OCI-LY1 (cell line): Measurements from ENCODE around the gene EIF4EBP3.

Experiments
- H2AFZ ChIP-seq: fragments of 200-600 bp; sonication (generic), shearing (Covaris generic); 2 replicates; pipeline ENCODE4 v1.6.0; 2014; ENCODE audit warnings: antibody characterized with exemption, mild to moderate bottlenecking, low read length
- H3F3A ChIP-seq: fragments of 200-600 bp; sonication (generic), shearing (Covaris generic); 2 replicates; pipeline ENCODE4 v1.6.0; 2014; ENCODE audit warnings: mild to moderate bottlenecking, antibody characterized with exemption, low read length, moderate library complexity; ENCODE audit not compliant: insufficient read depth
- H3K27ac ChIP-seq: fragments of 200-600 bp; sonication (generic); 2 replicates; pipeline ENCODE4 v1.5.1; 2014; ENCODE audit warnings: low read length, mixed run types, mild to moderate bottlenecking, low read depth; ENCODE audit not compliant: poor library complexity, severe bottlenecking
- H3K27me3 ChIP-seq: fragments of 200-600 bp; sonication (generic); 2 replicates; pipeline ENCODE4 v1.6.0; 2014; ENCODE audit warnings: antibody characterized with exemption, mild to moderate bottlenecking, low read length, moderate library complexity; ENCODE audit not compliant: insufficient read depth
- H3K36me3 ChIP-seq: fragments of 200-600 bp; sonication (generic); 2 replicates; pipeline ENCODE4 v1.6.1; 2014; ENCODE audit warnings: mild to moderate bottlenecking, antibody characterized with exemption, low read length, moderate library complexity, mixed read lengths; ENCODE audit not compliant: insufficient read depth
- H3K4me1 ChIP-seq: fragments of 200-600 bp; sonication (generic); 2 replicates; pipeline ENCODE4 v1.5.1; 2014; ENCODE audit warnings: mild to moderate bottlenecking, low read length, moderate library complexity; ENCODE audit not compliant: insufficient read depth, severe bottlenecking
- H3K4me2 ChIP-seq: fragments of 200-600 bp; sonication (generic), shearing (Covaris generic); 2 replicates; pipeline ENCODE4 v1.6.1; 2014; ENCODE audit warnings: low read length
- H3K4me3 ChIP-seq: fragments of 200-600 bp; sonication (generic); 2 replicates; pipeline ENCODE4 v1.5.1; 2014; ENCODE audit warnings: low read length, low read depth, mild to moderate bottlenecking, mixed read lengths; ENCODE audit not compliant: poor library complexity, severe bottlenecking
- H3K79me2 ChIP-seq: fragments of 200-600 bp; shearing (Covaris generic); 2 replicates; pipeline ENCODE4 v1.6.1; 2016; ENCODE audit warnings: mixed run types, low read length, mixed read lengths; ENCODE audit not compliant: insufficient read depth
- H3K9ac ChIP-seq: fragments of 200-600 bp; sonication (generic), shearing (Covaris generic); 2 replicates; pipeline ENCODE4 v1.6.1; 2014; ENCODE audit warnings: mild to moderate bottlenecking, low read length, mixed read lengths
- H3K9me2 ChIP-seq: fragments of 200-600 bp; sonication (generic), shearing (Covaris generic); 2 replicates; pipeline ENCODE4 v1.6.1; 2014; ENCODE audit warnings: low read depth, mild to moderate bottlenecking, low read length, mixed read lengths
- H3K9me3 ChIP-seq: fragments of 200-600 bp; shearing (Covaris generic); 2 replicates; pipeline ENCODE4 v1.6.1; 2014; ENCODE audit warnings: low read length, mixed read lengths
- H4K20me1 ChIP-seq: fragments of 200-600 bp; sonication (generic), shearing (Covaris generic); 2 replicates; pipeline ENCODE4 v1.6.0; 2016; ENCODE audit warnings: mild to moderate bottlenecking, low read length; ENCODE audit not compliant: insufficient read depth
- EZH2 ChIP-seq: fragments of 200-600 bp; sonication (generic), shearing (Covaris generic); IDR thresholded peaks from 2 replicates; pipeline ENCODE4 v1.8.0; 2017; ENCODE audit warnings: borderline replicate concordance, mixed run types, mild to moderate bottlenecking, antibody characterized with exemption, low read length, moderate library complexity, mixed read lengths
- TF ChIP-seq, protein P1 (sequence below): fragments of 200-600 bp; sonication (generic), shearing (Covaris generic); IDR thresholded peaks from 2 replicates; pipeline ENCODE4 v1.5.1; 2017; ENCODE audit warnings: mild to moderate bottlenecking, antibody characterized with exemption, low read length, moderate library complexity, mixed read lengths

The EIF4EBP3 gene

DNA sequence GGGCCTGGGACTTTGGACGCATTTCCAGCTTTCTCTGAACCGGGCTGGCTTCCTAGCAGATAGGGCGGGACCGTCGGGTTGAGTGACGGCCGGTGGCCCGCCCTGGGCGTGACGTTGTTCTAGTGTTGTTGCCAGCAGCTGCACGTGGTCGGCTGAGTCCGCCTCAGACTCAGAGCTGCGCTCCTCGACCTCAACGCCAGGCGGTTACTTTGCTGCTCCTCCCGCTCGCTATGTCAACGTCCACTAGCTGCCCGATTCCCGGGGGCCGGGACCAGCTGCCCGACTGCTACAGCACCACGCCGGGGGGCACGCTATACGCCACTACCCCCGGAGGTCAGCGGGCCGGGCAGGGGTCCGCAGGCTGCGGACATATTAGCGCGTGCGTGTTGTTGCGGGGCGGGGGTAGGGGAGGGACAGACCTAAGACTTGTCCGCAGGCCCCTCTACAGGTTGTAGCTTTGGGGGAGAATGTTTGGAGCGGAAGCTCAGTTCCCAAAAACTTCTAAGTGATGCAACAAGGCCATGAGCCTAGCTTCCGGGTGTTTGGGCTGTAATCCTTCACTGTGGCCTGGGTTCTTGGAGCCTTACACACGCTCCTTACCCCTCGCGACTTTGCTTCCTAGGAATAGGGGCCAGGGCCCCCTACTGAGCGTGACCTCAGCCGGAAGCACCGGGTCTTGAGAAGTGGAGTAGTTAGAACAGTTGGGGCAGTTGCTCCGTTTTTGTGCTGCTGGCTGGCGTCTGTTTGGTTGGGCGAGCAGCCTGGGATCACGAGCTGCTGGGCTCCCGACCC lies at the start of gene EIF4EBP3:
TSS of gene EIF4EBP3 (plus strand) at position 155 of the 792 bp plus-strand sequence. CDS start at position 231, 76 bp downstream.
- Histone ChIP-seq H3F3A (no peaks in the 10 kb centered on the region), H2AFZ (no peak within 1 kb of the TSS), H3K9ac (peak within 1 kb of the TSS; percentile 66), H4K20me1 (no peaks in the 10 kb centered on the region), H3K4me1 (peaks cover 24% of the 10 kb centered on the region), H3K79me2 (no peaks in the 10 kb centered on the region), H3K27ac (peak within 1 kb of the TSS; percentile 71), H3K9me3 (no peaks in the 10 kb centered on the region), H3K4me2 (peak within 1 kb of the TSS; percentile 81), H3K4me3 (peak within 1 kb of the TSS; percentile 61), H3K9me2 (no peaks in the 10 kb centered on the region), H3K27me3 (no peaks in the 10 kb centered on the region), H3K36me3 (peaks cover 58% of the 10 kb centered on the region)
- no peak for TF ChIP-seq EZH2
- TF ChIP-seq, protein P1, sequence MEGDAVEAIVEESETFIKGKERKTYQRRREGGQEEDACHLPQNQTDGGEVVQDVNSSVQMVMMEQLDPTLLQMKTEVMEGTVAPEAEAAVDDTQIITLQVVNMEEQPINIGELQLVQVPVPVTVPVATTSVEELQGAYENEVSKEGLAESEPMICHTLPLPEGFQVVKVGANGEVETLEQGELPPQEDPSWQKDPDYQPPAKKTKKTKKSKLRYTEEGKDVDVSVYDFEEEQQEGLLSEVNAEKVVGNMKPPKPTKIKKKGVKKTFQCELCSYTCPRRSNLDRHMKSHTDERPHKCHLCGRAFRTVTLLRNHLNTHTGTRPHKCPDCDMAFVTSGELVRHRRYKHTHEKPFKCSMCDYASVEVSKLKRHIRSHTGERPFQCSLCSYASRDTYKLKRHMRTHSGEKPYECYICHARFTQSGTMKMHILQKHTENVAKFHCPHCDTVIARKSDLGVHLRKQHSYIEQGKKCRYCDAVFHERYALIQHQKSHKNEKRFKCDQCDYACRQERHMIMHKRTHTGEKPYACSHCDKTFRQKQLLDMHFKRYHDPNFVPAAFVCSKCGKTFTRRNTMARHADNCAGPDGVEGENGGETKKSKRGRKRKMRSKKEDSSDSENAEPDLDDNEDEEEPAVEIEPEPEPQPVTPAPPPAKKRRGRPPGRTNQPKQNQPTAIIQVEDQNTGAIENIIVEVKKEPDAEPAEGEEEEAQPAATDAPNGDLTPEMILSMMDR = peak; percentile 39; the same call in 1 of the 2 replicates

DNA sequence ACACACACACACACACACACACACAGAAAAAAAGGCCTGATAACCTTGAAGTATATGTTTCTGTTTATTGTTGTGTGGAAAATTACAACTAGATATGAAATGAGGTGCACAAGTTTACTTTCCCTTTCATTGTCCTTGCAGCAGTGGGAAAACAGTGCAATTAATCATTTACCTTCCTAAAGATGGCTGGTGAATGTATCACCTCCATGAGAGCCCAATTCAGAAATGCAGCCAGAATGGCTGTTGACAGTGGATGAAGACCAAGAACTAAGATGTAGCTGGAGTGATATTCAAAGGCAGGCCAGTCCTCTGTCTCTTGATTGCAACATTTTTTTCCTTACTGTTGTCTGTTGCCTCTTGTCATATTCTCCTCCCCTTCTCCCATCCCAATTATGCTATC lies 49.6 kb upstream of the EIF4EBP3 start:
- no peak overlapping the region for H2AFZ ChIP-seq
- no peak overlapping the region for H3K9ac ChIP-seq
- no peaks in the 10 kb centered on the region for H3K9me3 ChIP-seq
- H3K79me2 ChIP-seq = no peaks in the 10 kb centered on the region
- H4K20me1 ChIP-seq = no peaks in the 10 kb centered on the region
- no peak overlapping the region for H3K4me2 ChIP-seq
- H3K36me3 ChIP-seq = peaks cover 57% of the 10 kb centered on the region
- H3K27ac ChIP-seq = no peak overlapping the region
- H3F3A ChIP-seq = 0 out of 2 replicates have a peak, but pooled peaks cover 5% of the 10 kb centered on the region
- H3K4me3 ChIP-seq = no peak overlapping the region
- TF ChIP-seq EZH2 = no peak
- TF ChIP-seq, protein P1 = no peak
- no peaks in the 10 kb centered on the region for H3K4me1 ChIP-seq
- no peaks in the 10 kb centered on the region for H3K9me2 ChIP-seq
- H3K27me3 ChIP-seq = no peaks in the 10 kb centered on the region

DNA sequence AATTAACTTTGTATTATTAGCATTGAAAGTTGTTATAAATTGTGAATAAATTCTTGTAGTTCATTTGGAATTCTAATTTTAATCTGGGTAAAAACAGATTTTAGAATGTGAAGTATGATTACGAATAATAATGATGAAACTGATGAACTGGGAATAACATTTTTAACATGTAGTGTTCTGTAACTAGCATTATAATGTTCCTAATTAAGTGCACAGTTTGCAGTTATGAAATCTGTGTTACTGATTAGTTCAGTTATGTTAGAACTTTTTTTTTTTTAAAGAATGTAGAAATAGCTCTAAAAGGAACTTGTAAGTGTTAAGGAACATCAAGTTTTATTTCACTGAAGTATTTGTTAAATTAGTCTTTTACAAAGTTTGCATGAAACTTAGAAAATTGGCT lies 48.9 kb upstream of the EIF4EBP3 start:
- no peaks in the 10 kb centered on the region for H3K4me1 ChIP-seq
- no peaks in the 10 kb centered on the region for H3K9me2 ChIP-seq
- H3K9ac ChIP-seq = no peak overlapping the region
- no peak overlapping the region for H3K4me3 ChIP-seq
- H3F3A ChIP-seq = 0 out of 2 replicates have a peak, but pooled peaks cover 5% of the 10 kb centered on the region
- H3K79me2 ChIP-seq = no peaks in the 10 kb centered on the region
- H3K9me3 ChIP-seq = no peaks in the 10 kb centered on the region
- H3K27ac ChIP-seq = no peak overlapping the region
- no peaks in the 10 kb centered on the region for H4K20me1 ChIP-seq
- TF ChIP-seq EZH2 = no peak
- TF ChIP-seq, protein P1 = no peak
- no peaks in the 10 kb centered on the region for H3K27me3 ChIP-seq
- H2AFZ ChIP-seq = no peak overlapping the region
- H3K36me3 ChIP-seq = peaks cover 53% of the 10 kb centered on the region
- no peak overlapping the region for H3K4me2 ChIP-seq
